Measurements from ENCODE around the gene NLN.
A peak's percentile ranks its signal among the peaks of the same experiment; 100 is the strongest.
"Not testable (repeated sequence)": the region's sequence is repeated elsewhere in the genome, so short reads cannot be mapped to it uniquely, and the experiment has no call there.

NLN gene

GRCh38 chr5:65704621-65705239, 17.3 kb upstream of the NLN start:
- DNase-seq (ENCODE audit: insufficient read length): no peak
- FAIRE-seq: peak; percentile 73
- TF ChIP-seq POLR2A (IDR thresholded peaks at IDR 0.05; ENCODE audit: low read depth, low read length) (no peak), TAF1 (IDR thresholded peaks at IDR 0.05; ENCODE audit: borderline replicate concordance, low read depth, low read length) (no peak), POLR2AphosphoS5 (IDR thresholded peaks at IDR 0.05; ENCODE audit: low read depth, low read length) (no peak)

- FAIRE-seq (no peak), DNase-seq (ENCODE audit: insufficient read length) (no peak)
- no peak for TF ChIP-seq POLR2A (IDR thresholded peaks at IDR 0.05; ENCODE audit: low read depth, low read length)
- TF ChIP-seq POLR2AphosphoS5 (IDR thresholded peaks at IDR 0.05; ENCODE audit: low read depth, low read length): no peak
- TF ChIP-seq TAF1 (IDR thresholded peaks at IDR 0.05; ENCODE audit: borderline replicate concordance, low read depth, low read length): no peak
Observed at GRCh38 chr5:65707663-65708062, 14.3 kb upstream of the NLN start.

GRCh38 chr5:65708145-65708544, 13.9 kb upstream of the NLN start:
- no peak for TF ChIP-seq POLR2AphosphoS5 (IDR thresholded peaks at IDR 0.05; ENCODE audit: low read depth, low read length)
- no peak for TF ChIP-seq POLR2A (IDR thresholded peaks at IDR 0.05; ENCODE audit: low read depth, low read length)
- TF ChIP-seq TAF1 (IDR thresholded peaks at IDR 0.05; ENCODE audit: borderline replicate concordance, low read depth, low read length): no peak
- no peak for FAIRE-seq
- DNase-seq (ENCODE audit: insufficient read length): no peak

GRCh38 chr5:65718576-65719310, 3.3 kb upstream of the NLN start:
- FAIRE-seq (no peak), DNase-seq (ENCODE audit: insufficient read length) (no peak)
- TF ChIP-seq TAF1 (IDR thresholded peaks at IDR 0.05; ENCODE audit: borderline replicate concordance, low read depth, low read length): no peak
- TF ChIP-seq POLR2AphosphoS5 (IDR thresholded peaks at IDR 0.05; ENCODE audit: low read depth, low read length): no peak
- TF ChIP-seq POLR2A (IDR thresholded peaks at IDR 0.05; ENCODE audit: low read depth, low read length): no peak

GRCh38 chr5:65721050-65721719, 820 bp upstream of the NLN start:
- TF ChIP-seq POLR2A (IDR thresholded peaks at IDR 0.05; ENCODE audit: low read depth, low read length) (no peak), TAF1 (IDR thresholded peaks at IDR 0.05; ENCODE audit: borderline replicate concordance, low read depth, low read length) (no peak), POLR2AphosphoS5 (IDR thresholded peaks at IDR 0.05; ENCODE audit: low read depth, low read length) (no peak)
- FAIRE-seq (peak; percentile 67), DNase-seq (ENCODE audit: insufficient read length) (no peak)

GRCh38 chr5:65722575-65723403, 784 bp downstream of the NLN start:
- peak; percentile 6 for DNase-seq (ENCODE audit: insufficient read length)
- no peak for FAIRE-seq
- no peak for TF ChIP-seq POLR2AphosphoS5 (IDR thresholded peaks at IDR 0.05; ENCODE audit: low read depth, low read length)
- no peak for TF ChIP-seq POLR2A (IDR thresholded peaks at IDR 0.05; ENCODE audit: low read depth, low read length)
- no peak for TF ChIP-seq TAF1 (IDR thresholded peaks at IDR 0.05; ENCODE audit: borderline replicate concordance, low read depth, low read length)

- DNase-seq (ENCODE audit: insufficient read length) (no peak), FAIRE-seq (no peak)
- no peak for TF ChIP-seq POLR2A (IDR thresholded peaks at IDR 0.05; ENCODE audit: low read depth, low read length)
- TF ChIP-seq POLR2AphosphoS5 (IDR thresholded peaks at IDR 0.05; ENCODE audit: low read depth, low read length): no peak
Observed at GRCh38 chr5:65727491-65728156, 5.6 kb downstream of the NLN start.

- DNase-seq (ENCODE audit: insufficient read length) (no peak), FAIRE-seq (no peak)
- TF ChIP-seq POLR2AphosphoS5 (IDR thresholded peaks at IDR 0.05; ENCODE audit: low read depth, low read length) (no peak), POLR2A (IDR thresholded peaks at IDR 0.05; ENCODE audit: low read depth, low read length) (no peak), TAF1 (IDR thresholded peaks at IDR 0.05; ENCODE audit: borderline replicate concordance, low read depth, low read length) (no peak)
Observed at GRCh38 chr5:65728218-65728617, 6.2 kb downstream of the NLN start.

GRCh38 chr5:65730910-65731309, 8.9 kb downstream of the NLN start:
- DNase-seq (ENCODE audit: insufficient read length): no peak
- no peak for TF ChIP-seq POLR2A (IDR thresholded peaks at IDR 0.05; ENCODE audit: low read depth, low read length)
- no peak for TF ChIP-seq POLR2AphosphoS5 (IDR thresholded peaks at IDR 0.05; ENCODE audit: low read depth, low read length)
- TF ChIP-seq TAF1 (IDR thresholded peaks at IDR 0.05; ENCODE audit: borderline replicate concordance, low read depth, low read length): no peak
- FAIRE-seq: no peak

- FAIRE-seq; DNase-seq (ENCODE audit: insufficient read length): not testable (repeated sequence)
Observed at GRCh38 chr5:65732046-65732445, 10.0 kb downstream of the NLN start.

- not testable (repeated sequence) for DNase-seq (ENCODE audit: insufficient read length); FAIRE-seq
Observed at GRCh38 chr5:65734196-65734775, 12.3 kb downstream of the NLN start.

Measured in GM12892 (cell line).